K562 (cell line): Measurements from ENCODE around the gene ZMYM1. TPM values are rescaled to one million over a fixed set of nuclear protein-coding genes. Genes with fewer than 3 reads are reported as not detected.

Source experiments
- CBFA2T2 ChIP-seq: fragments of 450-650 bp; conservative IDR thresholded peaks from 2 replicates; pipeline ENCODE4 v1.6.1; 2017; ENCODE audit warnings: mild to moderate bottlenecking
- E2F8 ChIP-seq: fragments of 450-650 bp; IDR thresholded peaks from 2 replicates; pipeline ENCODE4 v1.7.1; 2018; ENCODE audit warnings: mild to moderate bottlenecking, low read depth; ENCODE audit not compliant: partially characterized antibody
- ELF2 ChIP-seq: fragments of 250-450 bp; sonication (Bioruptor Pico); IDR thresholded peaks from 2 replicates; pipeline ENCODE4 v1.5.0; 2021; ENCODE audit warnings: mild to moderate bottlenecking
- ERF ChIP-seq: fragments of 450-650 bp; formaldehyde crosslinking; IDR thresholded peaks from 2 replicates; pipeline ENCODE4 v1.4.0; 2020; ENCODE audit warnings: mild to moderate bottlenecking, mixed read lengths
- ETS2 ChIP-seq: IDR thresholded peaks from 2 replicates; pipeline ENCODE4 v1.6.1; 2016; ENCODE audit warnings: borderline replicate concordance, missing genetic modification characterization, mild to moderate bottlenecking, moderate library complexity, missing compliant biosample characterization; ENCODE audit not compliant: poor library complexity, severe bottlenecking
- FIP1L1 ChIP-seq: fragments of 200-400 bp; formaldehyde crosslinking; IDR thresholded peaks from 2 replicates; pipeline ENCODE4 v1.6.1; 2018; ENCODE audit warnings: mild to moderate bottlenecking, low read depth, low read length; ENCODE audit not compliant: poor library complexity, severe bottlenecking
- LEF1 ChIP-seq: fragments of 450-650 bp; IDR thresholded peaks from 2 replicates; pipeline ENCODE4 v1.6.1; 2016; ENCODE audit warnings: mild to moderate bottlenecking
- MCM7 ChIP-seq, 2 experiments: fragments of 450-650 bp; IDR thresholded peaks; 2 replicates each; pipeline ENCODE4 v1.6.1; 2016 to 2018
- MLLT1 ChIP-seq, 2 experiments: fragments of 450-650 bp; IDR thresholded peaks; 2 replicates each; pipeline ENCODE4 v1.6.1; 2016
- MTA2 ChIP-seq: fragments of 450-650 bp; IDR thresholded peaks from 2 replicates; pipeline ENCODE4 v1.6.1; 2016; ENCODE audit warnings: low read depth
- NCOA4 ChIP-seq: fragments of 450-650 bp; IDR thresholded peaks from 2 replicates; pipeline ENCODE4 v1.6.1; 2018; ENCODE audit warnings: mild to moderate bottlenecking; ENCODE audit not compliant: partially characterized antibody
- NFATC3 ChIP-seq: fragments of 450-650 bp; IDR thresholded peaks from 2 replicates; pipeline ENCODE4 v1.6.1; 2017; ENCODE audit warnings: mild to moderate bottlenecking
- PHB2 ChIP-seq: fragments of 450-650 bp; IDR thresholded peaks from 2 replicates; pipeline ENCODE4 v1.6.1; 2017; ENCODE audit warnings: low read depth
- POLR2A ChIP-seq: fragments of 450-650 bp; conservative IDR thresholded peaks from 2 replicates; pipeline ENCODE4 v1.6.1; 2016
- RBM14 ChIP-seq: fragments of 200-400 bp; formaldehyde crosslinking; IDR thresholded peaks from 2 replicates; pipeline ENCODE4 v1.6.1; 2018; ENCODE audit warnings: low read depth, mild to moderate bottlenecking, low read length, moderate library complexity, borderline replicate concordance; ENCODE audit not compliant: insufficient read depth
- RBM34 ChIP-seq: fragments of 200-400 bp; formaldehyde crosslinking; IDR thresholded peaks from 2 replicates; pipeline ENCODE4 v1.6.1; 2018; ENCODE audit warnings: low read length, borderline replicate concordance; ENCODE audit not compliant: insufficient read depth
- SMARCA4 ChIP-seq: fragments of 450-650 bp; IDR thresholded peaks from 2 replicates; pipeline ENCODE4 v1.6.1; 2016
- TCF7 ChIP-seq: sonication (generic); IDR thresholded peaks from 2 replicates; pipeline ENCODE4 v1.6.1; 2016; ENCODE audit warnings: antibody characterized with exemption, borderline replicate concordance
- TCFL5 ChIP-seq: fragments of 250-450 bp; sonication (Bioruptor Pico); conservative IDR thresholded peaks from 2 replicates; pipeline ENCODE4 v1.6.1; 2021; ENCODE audit warnings: mild to moderate bottlenecking, moderate library complexity, matching md5 sums
- ZNF239 ChIP-seq: fragments of 250-450 bp; sonication (Bioruptor Pico); IDR thresholded peaks from 2 replicates; pipeline ENCODE4 v1.4.0; 2020; ENCODE audit warnings: mild to moderate bottlenecking
- ZNF395 ChIP-seq: fragments of 200-800 bp; sonication (Bioruptor generic); IDR thresholded peaks from 2 replicates; pipeline ENCODE4 v1.6.1; 2017; ENCODE audit warnings: missing genetic modification characterization, missing compliant biosample characterization
- polyA plus RNA-seq, 8 experiments: library from polyadenylated mRNA; depleted of rRNA in 4 of 8; stranded (reverse) in 5 of 8; unstranded in 3 of 8; fragments of >200 nt; fragmentation: Nextera tagmentation in 2 of 8; fragmentation: Illumina TruSeq in 1 of 8; extraction: Ambion mirVana in 2 of 8; extraction: Trizol in 1 of 8; gene quantifications; 2 replicates each; pipeline versions ENCODE4 v1.2.1 to v1.2.3, GENCODE V29; 2011 to 2014; ENCODE audit warnings: inconsistent platforms in 1 of 8, missing spikeins in 1 of 8
- total RNA-seq, 7 experiments: library from RNA; depleted of rRNA in 6 of 7; stranded (reverse); fragments of >200 nt in 6 of 7; fragmentation: Illumina TruSeq in 2 of 7; extraction: Trizol in 2 of 7; gene quantifications; 2 replicates each; pipeline versions ENCODE4 v1.2.1 to v1.2.3, GENCODE V29; 2011 to 2021; ENCODE audit warnings: low replicate concordance in 1 of 7
- TF ChIP-seq, protein P1 (sequence below): sonication (generic); IDR thresholded peaks from 2 replicates; pipeline ENCODE4 v1.6.1; 2016
- TF ChIP-seq, protein P2 (sequence below): fragments of 450-650 bp; formaldehyde crosslinking; IDR thresholded peaks from 2 replicates; pipeline ENCODE4 v1.4.0; 2020; ENCODE audit warnings: mild to moderate bottlenecking, moderate library complexity

ZMYM1 gene
- total and polyA plus RNA-seq, 9 of the 15 experiments (the other 6 are each of a cell fraction or from before 2014, with no cell fraction given): 7.5 to 25.4 (median 15.8) TPM

GRCh38 chr1:35136780-35137179 lies 57.6 kb downstream of the ZMYM1 start (continued):
- TF ChIP-seq NFATC3: peak; percentile 95
- TF ChIP-seq RBM34: no peak
- no peak for TF ChIP-seq ERF
- TF ChIP-seq MCM7 (IDR thresholded peaks at IDR 0.05): no peak
- TF ChIP-seq, protein P1, sequence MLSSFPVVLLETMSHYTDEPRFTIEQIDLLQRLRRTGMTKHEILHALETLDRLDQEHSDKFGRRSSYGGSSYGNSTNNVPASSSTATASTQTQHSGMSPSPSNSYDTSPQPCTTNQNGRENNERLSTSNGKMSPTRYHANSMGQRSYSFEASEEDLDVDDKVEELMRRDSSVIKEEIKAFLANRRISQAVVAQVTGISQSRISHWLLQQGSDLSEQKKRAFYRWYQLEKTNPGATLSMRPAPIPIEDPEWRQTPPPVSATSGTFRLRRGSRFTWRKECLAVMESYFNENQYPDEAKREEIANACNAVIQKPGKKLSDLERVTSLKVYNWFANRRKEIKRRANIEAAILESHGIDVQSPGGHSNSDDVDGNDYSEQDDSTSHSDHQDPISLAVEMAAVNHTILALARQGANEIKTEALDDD: no peak
- no peak for TF ChIP-seq POLR2A
- TF ChIP-seq ZNF239 (CRISPR knock-in tag): peak; percentile 15; the same call in 1 of the 2 replicates
- TF ChIP-seq TCFL5 (CRISPR knock-in tag): no peak
- TF ChIP-seq RBM14: no peak
- no peak for TF ChIP-seq TCF7
- TF ChIP-seq E2F8: peak; percentile 46
- peak; percentile 98 for TF ChIP-seq PHB2
- 0 out of 2 replicates have a peak, but pooled peaks have one; percentile 47 for TF ChIP-seq ZNF395
- no peak for TF ChIP-seq ELF2 (CRISPR knock-in tag)
- TF ChIP-seq FIP1L1: no peak
- TF ChIP-seq SMARCA4: peak; percentile 97
- TF ChIP-seq NCOA4: peak; percentile 86
- TF ChIP-seq, protein P2, sequence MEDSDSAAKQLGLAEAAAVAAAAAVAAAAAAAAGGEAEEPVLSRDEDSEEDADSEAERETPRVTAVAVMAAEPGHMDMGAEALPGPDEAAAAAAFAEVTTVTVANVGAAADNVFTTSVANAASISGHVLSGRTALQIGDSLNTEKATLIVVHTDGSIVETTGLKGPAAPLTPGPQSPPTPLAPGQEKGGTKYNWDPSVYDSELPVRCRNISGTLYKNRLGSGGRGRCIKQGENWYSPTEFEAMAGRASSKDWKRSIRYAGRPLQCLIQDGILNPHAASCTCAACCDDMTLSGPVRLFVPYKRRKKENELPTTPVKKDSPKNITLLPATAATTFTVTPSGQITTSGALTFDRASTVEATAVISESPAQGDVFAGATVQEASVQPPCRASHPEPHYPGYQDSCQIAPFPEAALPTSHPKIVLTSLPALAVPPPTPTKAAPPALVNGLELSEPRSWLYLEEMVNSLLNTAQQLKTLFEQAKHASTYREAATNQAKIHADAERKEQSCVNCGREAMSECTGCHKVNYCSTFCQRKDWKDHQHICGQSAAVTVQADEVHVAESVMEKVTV (CRISPR knock-in tag): no peak
- TF ChIP-seq CBFA2T2: peak; percentile 98
- TF ChIP-seq MLLT1 (IDR thresholded peaks at IDR 0.05): 0 out of 4 replicates have a peak, but pooled peaks of 1 of the 2 experiments have one; percentile 77
- TF ChIP-seq MTA2: peak; percentile 99
- TF ChIP-seq ETS2 (tag): no peak
- TF ChIP-seq LEF1: peak; percentile 66; the same call in 1 of the 2 replicates
